Glomerular endothelial cell (primary cell): Measurements from ENCODE around the gene EXOC3. TPM values are rescaled to one million over a fixed set of nuclear protein-coding genes. Genes with fewer than 3 reads are reported as not detected.

ENCODE experiments used
- total RNA-seq: library from RNA; depleted of rRNA; stranded (reverse); fragments of >200 nt; gene quantifications from 2 replicates; pipeline ENCODE4 v1.2.3, GENCODE V29; 2015

The EXOC3 gene
- total RNA-seq, 1 donor from 2014 or later = 35.6 TPM

Other genes with a start within 250 kb of the EXOC3 start
- 5.2 and 6.4 TPM in 2 replicates for gene CCDC127, start 225.0 kb upstream of the EXOC3 start, total RNA-seq
- gene SDHA, start 224.9 kb upstream of the EXOC3 start, total RNA-seq = 99.9 and 106 TPM in 2 replicates
- 126 and 129 TPM in 2 replicates for gene PDCD6, start 171.5 kb upstream of the EXOC3 start, total RNA-seq
- 23.9 and 32.1 TPM in 2 replicates for gene AHRR, start 121.5 kb upstream of the EXOC3 start, total RNA-seq
- gene SLC9A3, start 81.3 kb downstream of the EXOC3 start, total RNA-seq = 2.2 and 3.1 TPM in 2 replicates
- gene CEP72, start 169.2 kb downstream of the EXOC3 start, total RNA-seq = 3.3 and 4.2 TPM in 2 replicates